GM12801 (cell line): ENCODE data around the gene SPINK4.

Experiments
- TF ChIP-seq, protein P1 (sequence below): IDR thresholded peaks from one replicate; pipeline ENCODE4 v1.5.1; 2011; ENCODE audit warnings: control low read depth; ENCODE audit not compliant: insufficient read length; ENCODE audit errors: extremely low read depth

The SPINK4 gene

DNA sequence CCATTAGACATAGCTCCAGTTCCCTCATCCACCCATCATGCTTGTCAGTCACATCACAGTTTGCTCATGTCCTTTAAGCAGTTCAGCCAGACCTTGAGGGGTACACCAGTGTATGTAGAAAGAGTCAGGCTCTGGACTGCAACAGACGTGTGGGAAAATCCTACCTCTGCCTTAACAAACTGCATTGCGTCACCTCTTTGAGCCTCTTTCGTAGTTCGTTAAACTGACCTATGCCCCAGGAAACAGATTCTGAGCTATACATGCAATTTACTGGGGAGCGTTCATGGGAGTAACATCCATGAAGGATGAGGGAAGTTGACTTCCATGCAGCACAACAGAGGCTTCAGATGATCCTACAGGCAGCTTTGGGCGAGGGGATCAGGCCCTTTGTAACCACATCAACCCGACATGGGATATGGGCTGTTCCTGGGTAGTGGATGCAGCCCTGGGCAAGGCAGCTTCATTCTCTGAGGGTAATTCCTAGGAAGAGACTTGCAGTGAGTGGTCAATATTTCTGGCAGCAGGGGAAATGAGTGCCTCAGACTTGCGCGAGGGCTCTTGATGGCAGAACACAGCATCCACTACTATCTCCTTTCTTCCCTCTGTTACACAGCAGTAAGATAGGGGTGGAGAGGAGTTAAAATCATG lies 4.3 kb downstream of the SPINK4 start:
- TF ChIP-seq, protein P1, sequence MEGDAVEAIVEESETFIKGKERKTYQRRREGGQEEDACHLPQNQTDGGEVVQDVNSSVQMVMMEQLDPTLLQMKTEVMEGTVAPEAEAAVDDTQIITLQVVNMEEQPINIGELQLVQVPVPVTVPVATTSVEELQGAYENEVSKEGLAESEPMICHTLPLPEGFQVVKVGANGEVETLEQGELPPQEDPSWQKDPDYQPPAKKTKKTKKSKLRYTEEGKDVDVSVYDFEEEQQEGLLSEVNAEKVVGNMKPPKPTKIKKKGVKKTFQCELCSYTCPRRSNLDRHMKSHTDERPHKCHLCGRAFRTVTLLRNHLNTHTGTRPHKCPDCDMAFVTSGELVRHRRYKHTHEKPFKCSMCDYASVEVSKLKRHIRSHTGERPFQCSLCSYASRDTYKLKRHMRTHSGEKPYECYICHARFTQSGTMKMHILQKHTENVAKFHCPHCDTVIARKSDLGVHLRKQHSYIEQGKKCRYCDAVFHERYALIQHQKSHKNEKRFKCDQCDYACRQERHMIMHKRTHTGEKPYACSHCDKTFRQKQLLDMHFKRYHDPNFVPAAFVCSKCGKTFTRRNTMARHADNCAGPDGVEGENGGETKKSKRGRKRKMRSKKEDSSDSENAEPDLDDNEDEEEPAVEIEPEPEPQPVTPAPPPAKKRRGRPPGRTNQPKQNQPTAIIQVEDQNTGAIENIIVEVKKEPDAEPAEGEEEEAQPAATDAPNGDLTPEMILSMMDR, result no peak

DNA sequence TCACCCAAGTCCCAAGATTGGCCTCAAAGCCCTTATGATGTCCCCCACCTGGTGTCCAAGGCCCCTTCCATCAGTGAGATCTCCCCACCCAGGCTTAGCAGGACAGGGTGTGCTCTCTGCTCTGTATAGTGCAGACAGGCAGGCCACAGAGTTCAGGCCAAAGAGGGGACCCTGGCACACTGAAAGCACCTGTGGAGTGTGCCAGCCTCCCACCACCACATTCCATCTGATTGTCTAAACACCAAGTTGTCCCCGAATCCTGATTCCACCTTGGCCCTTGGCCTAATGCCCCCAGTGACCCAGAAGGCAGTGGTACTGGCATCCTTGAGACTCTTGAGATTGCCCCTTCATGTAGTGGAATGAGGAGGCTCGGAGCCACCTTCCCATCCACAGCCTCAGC lies 5.4 kb downstream of the SPINK4 start:
- TF ChIP-seq, protein P1, result no peak

DNA sequence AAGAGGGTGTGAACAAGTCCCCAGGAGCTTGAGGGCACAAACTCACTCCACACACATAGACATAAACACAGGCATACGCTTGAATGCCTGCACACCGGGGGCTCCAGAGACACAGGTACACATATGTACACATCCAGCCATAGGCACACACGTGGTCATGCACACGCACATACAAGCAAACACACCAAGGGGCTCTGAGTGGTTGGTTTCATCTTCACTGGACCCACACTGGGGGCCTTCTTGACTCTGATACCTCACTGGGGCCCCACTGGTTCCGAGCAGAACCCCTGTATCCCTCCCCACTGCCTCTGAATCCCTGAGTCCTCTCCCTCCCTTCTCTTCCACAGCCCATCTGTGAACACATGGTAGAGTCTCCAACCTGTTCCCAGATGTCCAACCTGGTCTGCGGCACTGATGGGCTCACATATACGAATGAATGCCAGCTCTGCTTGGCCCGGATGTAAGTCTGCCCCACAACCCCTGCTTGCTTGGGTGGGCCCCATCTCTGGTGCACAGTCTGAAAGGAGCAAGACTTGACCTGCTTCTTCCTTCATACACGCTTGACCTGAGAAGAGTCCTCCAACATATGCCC lies 6.4 kb downstream of the SPINK4 start:
- TF ChIP-seq, protein P1, result no peak

DNA sequence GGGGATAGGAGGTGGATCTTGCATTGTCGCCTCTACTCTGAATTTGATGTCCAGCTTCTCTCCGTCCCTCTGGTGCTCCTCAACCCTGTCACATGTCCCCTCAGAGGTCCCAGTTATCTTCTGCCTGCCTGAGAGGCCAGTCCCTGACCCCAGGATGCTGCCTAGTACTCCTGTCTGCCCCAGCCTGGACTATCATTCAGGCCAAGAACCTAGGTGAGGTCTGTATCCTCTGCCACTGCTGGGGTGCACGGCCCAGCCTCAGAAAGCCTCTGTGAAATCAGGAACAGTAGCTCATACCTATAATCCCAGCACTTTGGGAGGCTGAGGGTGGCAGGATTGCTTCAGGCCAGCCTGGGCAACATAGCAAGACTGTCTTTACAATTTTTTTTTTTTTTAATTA lies 8.6 kb downstream of the SPINK4 start:
- TF ChIP-seq, protein P1, result no peak

DNA sequence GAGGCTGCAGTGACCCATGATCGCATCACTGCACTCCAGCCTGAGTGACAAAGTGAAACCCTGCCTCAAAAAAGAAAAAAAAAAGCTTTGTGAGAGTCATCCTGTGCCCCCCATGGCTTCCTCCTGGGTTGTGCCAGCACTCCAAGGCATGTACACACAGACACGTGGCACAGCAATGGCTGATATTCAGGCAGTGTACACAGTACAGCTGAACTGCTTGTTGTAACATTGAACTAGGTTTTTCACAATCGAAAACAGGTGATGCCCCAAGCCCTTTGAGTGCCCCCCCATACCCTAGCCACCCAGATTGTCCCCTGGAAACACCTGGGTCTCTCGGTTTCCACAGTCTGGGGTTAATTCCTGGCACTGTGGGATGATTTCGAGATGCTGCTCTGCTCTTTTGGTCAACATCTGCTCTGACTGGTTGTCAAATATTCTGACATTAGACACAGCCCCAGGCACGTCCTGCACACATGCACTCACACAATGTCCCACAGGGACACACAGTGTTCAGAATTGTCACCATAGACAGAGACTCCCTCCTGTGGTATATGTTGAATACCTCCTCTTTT lies 9.2 kb downstream of the SPINK4 start:
- TF ChIP-seq, protein P1, result no peak

DNA sequence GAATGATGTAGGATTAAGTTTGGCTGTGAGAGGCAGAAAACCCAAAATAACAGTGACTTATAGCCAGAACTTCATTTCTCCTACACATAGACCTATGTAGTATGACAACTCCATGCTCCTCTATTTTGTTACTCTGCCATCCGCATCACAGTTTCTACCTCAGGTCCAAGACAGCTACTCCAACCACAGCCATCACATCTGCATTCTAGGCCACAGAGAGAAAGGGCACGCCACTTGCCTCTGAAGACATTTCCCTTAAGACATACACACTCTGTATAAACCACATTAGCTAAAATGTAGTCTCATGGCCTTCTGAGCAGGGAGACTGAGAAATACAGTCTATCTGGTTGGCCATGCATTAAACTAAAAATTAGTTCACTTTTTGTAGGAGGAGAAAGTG lies 10.0 kb downstream of the SPINK4 start:
- TF ChIP-seq, protein P1, result no peak

DNA sequence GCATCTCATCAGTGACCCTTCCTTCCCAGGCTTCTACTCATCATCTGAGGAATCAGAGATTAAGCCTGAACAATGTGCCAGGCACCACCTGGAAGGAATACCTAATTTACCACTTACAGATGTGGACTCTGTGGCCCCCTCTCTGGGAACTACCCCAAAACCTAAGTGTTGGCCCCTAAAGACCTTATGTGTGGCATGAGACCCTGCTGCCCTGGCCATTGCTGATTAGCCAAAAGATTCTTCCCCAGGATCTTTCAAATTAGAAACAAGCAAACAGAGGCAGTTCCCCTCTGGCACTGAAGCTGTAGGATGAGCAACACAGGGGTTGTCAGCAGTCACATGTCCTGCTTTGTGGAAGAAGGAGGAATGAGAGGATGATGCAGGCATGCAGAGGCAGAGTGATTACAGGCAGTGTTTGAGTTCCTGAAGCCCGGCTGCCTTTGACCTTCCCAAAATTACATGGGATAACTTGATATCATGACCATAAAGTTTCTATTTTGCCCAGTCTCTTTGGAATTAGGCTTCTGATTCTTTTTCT lies 10.6 kb downstream of the SPINK4 start:
- TF ChIP-seq, protein P1, result no peak
